Fibroblast of the aortic adventitia (primary cell): Measurements from ENCODE around the gene UGT1A3. TPM values are rescaled to one million over a fixed set of nuclear protein-coding genes. Genes with fewer than 3 reads are reported as not detected.

ENCODE experiments used
- DNase-seq: peaks from one replicate; pipeline ENCODE4 v3.0.0-alpha.2; 2010; ENCODE audit warnings: low read depth
- H3K4me3 ChIP-seq: 2 replicates; pipeline ENCODE4 v1.5.1; 2011; ENCODE audit warnings: low read depth, mild to moderate bottlenecking, control low read depth, low read length, moderate library complexity
- total RNA-seq: library from RNA; depleted of rRNA; stranded (reverse); fragments of >200 nt; gene quantifications from 2 replicates; pipeline ENCODE4 v1.2.3, GENCODE V29; 2012; ENCODE audit warnings: low replicate concordance
- TF ChIP-seq, protein P1 (sequence below): IDR thresholded peaks from 2 replicates; pipeline ENCODE4 v1.5.1; 2011; ENCODE audit warnings: mild to moderate bottlenecking, low read length, control low read depth, inconsistent platforms; ENCODE audit not compliant: insufficient read depth

Gene UGT1A3
- total RNA-seq, 1 donor = not detected

DNA sequence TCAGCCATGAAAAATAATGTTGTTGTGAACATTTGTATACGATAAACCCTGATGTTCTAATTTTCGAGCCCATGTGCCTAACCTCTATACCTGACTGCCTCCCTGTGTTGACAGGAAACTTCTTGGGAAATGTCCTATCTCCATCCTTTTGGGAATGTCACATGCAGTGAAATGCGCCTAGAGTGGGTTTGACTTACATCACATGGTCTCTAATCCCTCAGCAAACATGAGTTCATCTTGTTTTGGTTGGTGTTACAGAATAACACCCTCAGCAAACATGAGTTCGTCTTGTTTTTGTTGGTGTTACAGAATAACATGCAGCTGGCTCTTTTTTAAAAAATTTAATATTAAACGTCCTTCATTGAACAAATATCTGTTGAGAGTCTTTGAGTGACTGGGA is 40.5 kb upstream of the UGT1A3 start:
- no peak for DNase-seq
- TF ChIP-seq, protein P1, sequence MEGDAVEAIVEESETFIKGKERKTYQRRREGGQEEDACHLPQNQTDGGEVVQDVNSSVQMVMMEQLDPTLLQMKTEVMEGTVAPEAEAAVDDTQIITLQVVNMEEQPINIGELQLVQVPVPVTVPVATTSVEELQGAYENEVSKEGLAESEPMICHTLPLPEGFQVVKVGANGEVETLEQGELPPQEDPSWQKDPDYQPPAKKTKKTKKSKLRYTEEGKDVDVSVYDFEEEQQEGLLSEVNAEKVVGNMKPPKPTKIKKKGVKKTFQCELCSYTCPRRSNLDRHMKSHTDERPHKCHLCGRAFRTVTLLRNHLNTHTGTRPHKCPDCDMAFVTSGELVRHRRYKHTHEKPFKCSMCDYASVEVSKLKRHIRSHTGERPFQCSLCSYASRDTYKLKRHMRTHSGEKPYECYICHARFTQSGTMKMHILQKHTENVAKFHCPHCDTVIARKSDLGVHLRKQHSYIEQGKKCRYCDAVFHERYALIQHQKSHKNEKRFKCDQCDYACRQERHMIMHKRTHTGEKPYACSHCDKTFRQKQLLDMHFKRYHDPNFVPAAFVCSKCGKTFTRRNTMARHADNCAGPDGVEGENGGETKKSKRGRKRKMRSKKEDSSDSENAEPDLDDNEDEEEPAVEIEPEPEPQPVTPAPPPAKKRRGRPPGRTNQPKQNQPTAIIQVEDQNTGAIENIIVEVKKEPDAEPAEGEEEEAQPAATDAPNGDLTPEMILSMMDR = no peak
- no peak overlapping the region for H3K4me3 ChIP-seq

DNA sequence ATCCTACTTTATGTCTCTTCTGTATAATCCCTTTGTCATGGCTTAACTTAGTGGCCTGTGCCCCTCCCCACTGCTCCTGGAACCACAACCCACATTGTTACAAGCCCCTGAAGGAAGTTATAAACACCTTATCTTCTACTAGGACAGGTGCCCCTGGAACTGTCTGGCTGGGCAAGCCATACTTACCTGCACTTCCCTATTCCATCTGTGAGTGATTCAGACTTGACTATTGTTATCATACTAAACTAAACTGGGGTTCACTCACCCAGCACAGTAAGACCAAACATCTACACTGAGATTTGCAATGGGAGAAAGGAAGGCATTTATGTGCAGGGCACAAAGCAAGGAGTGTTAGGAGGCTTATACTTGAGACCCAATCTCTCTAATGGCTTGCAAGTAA is 39.8 kb upstream of the UGT1A3 start:
- DNase-seq = no peak
- TF ChIP-seq, protein P1 = no peak

DNA sequence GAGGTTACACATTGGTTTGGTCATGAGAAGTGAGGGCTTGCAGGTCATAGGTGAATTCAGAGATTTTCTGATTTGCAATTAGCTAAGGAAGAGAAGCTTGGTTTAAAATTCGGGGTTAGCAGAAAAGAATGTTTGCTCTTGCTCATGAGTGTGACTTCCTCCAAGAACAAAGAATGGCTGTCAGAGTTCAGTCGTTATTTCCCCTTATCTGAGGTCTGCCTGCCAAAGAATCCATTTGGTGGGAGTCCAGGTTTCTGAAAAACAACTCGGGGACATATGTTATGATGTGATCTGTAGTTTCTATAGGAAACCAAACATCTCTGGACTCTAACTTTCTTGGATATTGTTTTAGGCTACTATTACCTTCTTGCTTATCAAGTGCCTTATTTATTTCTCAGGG is 39.3 kb upstream of the UGT1A3 start:
- H3K4me3 ChIP-seq = no peak overlapping the region
- DNase-seq = peak; percentile 74
- TF ChIP-seq, protein P1 = no peak

More for the DNA sequence above, 39.8 kb upstream of the UGT1A3 start:
- no peak overlapping the region for H3K4me3 ChIP-seq

DNA sequence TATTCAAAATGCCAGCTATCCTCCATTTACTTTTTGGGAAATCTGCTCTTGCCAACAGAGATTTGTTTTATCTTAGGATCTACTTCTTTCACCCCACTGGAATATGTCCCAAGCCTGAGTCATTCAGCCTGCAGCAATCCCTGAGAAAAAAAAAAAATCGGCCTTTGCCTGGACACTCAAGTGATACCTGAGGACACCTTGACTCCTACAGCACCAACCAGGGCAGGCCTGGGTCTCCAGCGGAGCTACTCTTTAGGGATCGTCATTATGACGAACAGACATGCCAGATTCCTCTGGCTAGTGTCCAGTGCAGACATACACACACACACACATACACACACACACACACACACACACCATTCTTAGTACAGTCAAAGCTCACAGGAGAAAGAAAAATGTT is 38.4 kb upstream of the UGT1A3 start:
- TF ChIP-seq, protein P1 = no peak
- peak; percentile 59 for DNase-seq
- H3K4me3 ChIP-seq = no peak overlapping the region

DNA sequence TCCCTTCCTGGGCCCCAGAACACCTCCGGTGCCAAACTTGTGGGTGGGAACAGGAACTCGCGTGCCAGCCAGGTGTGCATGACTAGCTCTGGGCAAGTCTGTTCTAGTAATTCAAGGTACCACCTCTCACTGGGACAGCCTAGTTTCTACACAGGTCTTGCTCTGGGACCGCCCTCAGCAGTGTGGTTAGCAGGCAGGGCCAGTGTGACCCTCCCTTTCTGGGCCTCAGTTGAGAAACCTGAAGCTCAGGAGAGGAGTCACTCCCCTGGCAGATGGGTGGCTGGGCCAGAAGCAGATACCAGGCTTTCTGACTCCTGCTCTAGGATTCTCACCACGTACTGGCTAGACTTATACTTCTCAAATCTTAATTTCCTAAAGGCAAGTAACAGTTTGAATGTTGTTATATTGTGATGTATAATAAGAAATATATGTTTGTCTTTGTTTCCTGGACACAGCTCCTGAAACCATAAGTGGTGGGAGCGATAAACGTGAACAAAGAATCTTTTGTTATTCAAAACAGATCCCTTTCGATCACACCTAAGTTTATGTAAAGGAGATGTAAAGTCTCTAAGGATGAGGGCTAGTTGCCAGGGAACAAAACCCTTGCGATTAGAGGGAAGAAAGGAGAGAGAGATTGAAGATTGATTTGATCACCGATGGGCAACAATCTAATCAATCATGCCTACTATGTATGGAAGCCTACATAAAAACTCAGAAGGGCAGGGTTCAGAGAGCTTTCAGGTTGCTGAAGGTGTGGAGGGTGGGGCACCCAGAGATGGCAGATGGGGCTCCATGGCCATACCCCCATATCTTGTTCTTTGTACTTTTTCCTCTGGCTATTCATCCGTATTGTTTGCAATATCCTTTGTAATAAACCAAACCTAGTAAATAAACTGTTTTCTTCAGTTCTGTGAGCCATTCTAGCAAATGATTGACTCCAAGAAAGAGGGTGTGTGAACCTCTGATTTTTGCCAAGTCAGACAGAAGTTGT is 37.1 kb upstream of the UGT1A3 start:
- TF ChIP-seq, protein P1 = no peak
- H3K4me3 ChIP-seq = no peak overlapping the region

DNA sequence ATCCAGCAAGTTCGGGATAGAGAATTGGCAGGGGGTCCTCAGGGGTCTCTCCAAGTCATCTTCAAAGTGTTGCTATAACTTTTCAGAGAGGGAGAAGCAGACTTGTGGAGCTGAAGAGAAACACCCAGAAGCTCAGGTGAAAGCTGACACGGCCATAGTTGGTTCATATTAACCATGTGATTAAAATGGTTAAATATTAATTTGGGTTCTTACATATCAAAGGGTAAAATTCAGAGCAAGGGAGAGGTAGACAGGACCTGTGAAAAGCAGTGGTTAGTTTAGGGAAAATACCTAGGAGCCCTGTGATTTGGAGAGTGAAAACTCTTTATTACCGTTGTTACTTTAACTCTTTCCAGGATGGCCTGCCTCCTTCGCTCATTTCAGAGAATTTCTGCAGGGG is 36.2 kb upstream of the UGT1A3 start, which contains the start of gene UGT1A6:
Gene UGT1A6, plus strand, starts transcription at position 243 of the 400 bp plus-strand sequence. Its CDS starts 115 bp downstream, at position 358.
- DNase-seq = no peak
- TF ChIP-seq, protein P1 = no peak
- H3K4me3 ChIP-seq = no peak within 1 kb of the TSS

More for the DNA sequence above, 37.1 kb upstream of the UGT1A3 start:
- no peak for DNase-seq
